IPS-NIHi7 (cell line): ENCODE measurements around the gene NBDY.
A peak's percentile ranks its signal among the peaks of the same experiment; 100 is the strongest.
"Not testable (repeated sequence)": the region's sequence is repeated elsewhere in the genome, so short reads cannot be mapped to it uniquely, and the experiment has no call there.

Experiments
- DNase-seq: peaks from one replicate; pipeline ENCODE4 v3.0.0; 2012; ENCODE audit warnings: mixed read lengths; ENCODE audit errors: extremely low spot score

The NBDY gene

DNA sequence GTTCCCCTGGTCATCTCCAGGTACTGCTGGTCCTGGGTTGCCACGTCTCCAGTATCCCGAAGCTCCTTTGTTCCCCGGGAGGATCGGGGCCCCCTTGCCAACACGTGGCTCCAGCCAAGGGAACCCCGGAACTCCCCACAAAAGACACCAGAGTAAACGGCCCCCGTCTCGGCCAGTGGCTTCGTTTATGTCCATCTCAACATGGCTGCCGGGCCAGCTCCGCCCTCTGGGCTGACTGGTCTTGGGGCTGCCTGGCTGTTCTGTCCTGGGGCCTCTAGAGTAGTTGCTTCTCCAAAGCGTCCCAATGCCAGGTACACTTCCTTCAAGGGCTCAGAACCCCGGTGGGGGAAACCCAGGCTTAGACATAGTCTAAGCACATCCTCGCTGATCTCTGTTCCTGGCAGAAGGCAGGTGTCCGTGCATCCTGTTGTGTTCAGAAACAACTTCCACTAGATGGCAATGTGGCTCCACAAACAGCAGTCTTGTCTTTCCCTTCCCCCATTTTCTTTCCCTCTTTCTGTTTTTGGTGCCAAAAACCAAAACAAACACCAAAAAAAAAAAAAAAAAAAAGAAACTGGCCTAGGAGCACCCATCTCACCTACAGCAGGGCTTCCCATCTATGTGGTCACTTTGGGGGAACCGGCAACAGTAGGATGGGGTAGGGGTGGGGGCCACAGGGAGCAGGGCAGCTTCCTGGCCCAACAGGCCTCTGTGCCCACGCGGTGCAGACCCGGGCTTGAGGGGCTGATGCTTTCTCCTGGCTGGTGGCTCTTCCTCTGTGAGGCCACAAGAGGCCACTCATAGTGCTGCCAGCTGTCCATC lies 35.3 kb downstream of the NBDY start:
- DNase-seq = peak; percentile 53

DNA sequence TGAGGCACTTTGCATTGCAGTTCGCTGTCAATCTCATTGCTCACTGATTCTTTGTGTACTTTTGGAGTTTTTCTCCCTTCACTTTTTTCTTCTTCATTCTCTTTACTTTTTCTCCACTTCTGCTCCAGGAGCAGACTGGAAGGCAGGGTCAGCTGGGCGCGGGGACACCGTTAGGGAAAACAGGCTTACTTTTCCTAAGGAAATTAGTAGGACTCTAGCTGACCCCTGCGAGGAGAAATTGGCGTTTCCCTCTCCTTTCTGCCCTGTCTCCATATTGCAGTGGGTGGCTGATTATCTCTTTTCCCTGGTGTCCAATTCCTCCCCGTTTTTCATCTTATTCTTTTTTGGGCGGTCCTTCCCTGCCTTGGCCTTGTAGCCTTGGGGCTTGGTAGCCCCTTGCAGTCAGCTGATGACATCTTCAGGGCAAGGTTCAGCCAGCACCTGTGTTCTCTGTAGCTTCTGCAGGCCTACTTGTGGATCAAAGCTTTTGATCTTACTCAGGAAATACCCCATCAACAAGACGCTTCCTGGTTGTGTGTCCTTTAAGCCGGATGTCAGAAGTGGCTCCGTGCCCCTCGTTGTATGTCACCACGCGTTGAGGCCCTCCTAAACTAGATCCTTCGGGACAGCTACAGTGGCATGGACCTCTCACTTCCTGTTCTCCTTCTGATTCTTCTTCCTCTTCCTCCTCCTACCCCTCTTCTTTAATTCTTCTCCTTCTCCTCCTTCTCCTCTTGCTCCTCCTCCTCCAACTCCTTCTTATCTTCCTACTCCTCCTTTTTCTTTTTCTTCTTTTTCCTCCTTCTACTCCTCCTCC lies 36.1 kb downstream of the NBDY start:
- no peak for DNase-seq

DNA sequence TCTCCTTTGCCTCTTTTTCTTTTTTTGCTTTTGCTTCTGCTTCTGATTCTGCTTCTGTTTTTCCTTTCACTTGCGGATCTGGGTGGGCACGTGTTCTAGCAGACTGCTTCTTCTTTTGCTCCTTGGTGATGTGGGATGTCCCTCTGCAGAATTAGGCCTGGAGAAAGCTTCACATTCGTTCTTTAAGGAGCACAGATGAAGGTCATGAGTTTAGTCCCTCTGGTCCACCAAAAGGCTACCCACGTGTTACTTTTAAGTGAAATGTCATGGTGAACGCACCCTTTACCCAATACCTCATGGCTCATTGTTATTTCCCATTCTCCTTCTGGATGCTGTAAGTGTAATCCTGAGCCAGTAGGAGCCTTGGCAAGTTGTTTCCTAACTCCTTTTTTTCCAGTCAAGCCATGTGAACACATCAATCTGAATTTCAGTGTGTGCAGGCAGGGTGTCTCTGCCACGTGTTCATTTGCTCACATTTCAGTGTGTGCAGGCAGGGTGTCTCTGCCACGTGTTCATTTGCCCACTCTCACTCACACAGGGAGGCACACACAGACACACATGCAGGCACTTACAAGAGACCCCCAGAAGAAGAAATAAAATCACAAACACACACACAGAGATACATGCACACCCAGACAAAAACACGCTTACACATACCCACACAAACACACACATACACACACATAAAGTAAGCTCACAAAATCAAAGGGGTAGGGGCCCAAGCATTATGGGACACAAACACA lies 36.9 kb downstream of the NBDY start:
- no peak for DNase-seq

DNA sequence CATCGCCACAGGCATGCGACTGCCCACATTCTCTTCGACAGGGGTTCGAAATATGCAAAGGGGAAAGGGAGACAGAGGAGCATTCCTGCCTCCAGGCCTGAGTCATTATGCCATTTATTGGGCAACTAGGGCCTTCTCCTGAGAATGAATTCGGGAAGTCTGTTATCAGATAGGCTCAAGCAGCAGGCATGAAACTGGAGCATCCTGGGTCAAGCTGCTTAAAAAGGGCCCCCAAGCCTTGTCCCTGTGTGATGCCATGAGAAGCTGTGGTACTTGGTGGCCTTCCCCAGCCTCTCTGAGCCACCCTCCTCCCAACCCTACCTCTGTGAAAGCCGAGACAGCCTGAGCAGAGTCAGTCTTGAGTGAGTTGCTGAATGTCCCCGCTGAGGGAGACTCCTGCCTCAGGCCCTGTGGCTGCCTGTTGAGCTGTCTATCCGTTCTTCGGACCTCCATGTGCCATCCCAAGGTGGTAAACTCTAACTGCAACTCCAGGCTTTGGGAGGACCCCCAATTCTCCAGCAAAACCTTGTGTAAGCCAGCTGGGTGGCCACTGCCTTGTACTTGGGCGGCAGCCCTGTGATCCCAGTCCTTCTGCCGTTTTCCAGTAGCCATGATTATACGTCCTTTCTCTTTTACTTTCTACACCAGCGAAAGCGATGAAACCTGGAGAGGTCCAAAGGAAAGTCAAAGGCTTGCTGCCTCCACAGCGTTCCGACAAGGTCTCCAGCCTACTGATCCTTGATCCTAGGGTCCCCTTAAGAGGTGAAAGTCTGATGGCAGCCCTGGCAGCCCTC lies 37.7 kb downstream of the NBDY start:
- DNase-seq = peak; percentile 7

DNA sequence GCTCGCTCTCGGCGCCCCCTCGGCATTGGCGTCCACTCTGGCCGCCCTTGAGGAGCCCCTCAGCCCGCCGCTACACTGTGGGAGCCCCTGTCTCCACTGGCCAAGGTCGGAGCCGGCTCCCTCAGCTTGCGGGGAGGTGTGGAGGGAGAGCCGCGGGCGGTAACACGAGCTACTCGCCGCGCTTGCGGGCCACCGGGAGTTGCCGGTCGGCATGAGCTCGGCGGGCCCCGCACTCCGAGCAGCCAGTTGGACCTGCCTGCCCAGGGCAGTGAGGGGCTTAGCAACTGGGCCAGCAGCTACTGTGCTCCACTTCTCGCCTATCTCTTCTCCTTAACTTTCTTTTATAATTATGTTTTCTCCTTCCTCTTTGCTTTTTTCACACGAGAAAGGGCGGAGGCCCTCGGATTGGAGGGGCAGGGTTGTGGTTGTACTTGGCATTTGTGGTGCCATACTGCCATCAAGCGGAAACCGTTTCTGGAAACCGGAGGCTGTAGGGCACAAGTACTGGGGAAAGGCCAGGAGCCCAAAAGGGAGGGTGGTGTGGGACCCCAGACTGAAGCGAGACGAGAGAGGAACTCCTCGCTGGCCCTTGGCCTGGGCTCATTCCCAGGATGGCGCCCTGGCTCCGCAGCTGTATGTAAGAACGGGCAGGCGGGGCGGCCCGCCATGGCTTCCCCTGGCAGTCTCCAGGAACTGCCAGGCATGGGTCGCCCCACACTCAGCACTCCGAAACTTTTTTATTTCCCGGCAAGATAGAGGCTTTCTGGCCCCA lies 38.5 kb downstream of the NBDY start:
- not testable (repeated sequence) for DNase-seq

DNA sequence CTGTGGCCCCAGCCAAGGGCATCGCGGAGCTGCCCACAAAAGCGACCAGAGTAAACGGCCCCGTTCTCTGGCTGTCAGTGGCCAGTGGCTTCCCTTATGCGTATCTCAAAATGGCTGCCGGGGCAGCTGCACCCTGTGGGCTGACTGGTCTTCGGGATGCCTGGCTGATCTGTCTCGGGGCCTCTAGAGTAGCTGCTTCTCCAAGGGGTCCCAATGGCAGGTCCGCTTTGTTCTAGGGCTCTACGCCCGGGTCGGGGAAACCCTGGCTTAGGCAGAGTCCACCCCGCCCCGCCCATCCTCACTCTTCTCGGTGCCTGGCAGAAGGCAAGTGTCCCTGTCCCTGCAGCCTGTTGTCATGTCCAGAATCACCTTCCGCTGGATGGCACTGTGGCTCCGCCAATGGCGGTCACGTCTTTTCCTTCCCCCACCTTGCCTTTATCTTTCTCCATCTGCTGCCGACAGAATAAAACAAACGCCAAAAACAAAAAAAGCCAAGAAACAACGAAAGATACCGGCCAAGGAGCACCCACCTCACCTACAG lies 39.1 kb downstream of the NBDY start:
- not testable (repeated sequence) for DNase-seq

DNA sequence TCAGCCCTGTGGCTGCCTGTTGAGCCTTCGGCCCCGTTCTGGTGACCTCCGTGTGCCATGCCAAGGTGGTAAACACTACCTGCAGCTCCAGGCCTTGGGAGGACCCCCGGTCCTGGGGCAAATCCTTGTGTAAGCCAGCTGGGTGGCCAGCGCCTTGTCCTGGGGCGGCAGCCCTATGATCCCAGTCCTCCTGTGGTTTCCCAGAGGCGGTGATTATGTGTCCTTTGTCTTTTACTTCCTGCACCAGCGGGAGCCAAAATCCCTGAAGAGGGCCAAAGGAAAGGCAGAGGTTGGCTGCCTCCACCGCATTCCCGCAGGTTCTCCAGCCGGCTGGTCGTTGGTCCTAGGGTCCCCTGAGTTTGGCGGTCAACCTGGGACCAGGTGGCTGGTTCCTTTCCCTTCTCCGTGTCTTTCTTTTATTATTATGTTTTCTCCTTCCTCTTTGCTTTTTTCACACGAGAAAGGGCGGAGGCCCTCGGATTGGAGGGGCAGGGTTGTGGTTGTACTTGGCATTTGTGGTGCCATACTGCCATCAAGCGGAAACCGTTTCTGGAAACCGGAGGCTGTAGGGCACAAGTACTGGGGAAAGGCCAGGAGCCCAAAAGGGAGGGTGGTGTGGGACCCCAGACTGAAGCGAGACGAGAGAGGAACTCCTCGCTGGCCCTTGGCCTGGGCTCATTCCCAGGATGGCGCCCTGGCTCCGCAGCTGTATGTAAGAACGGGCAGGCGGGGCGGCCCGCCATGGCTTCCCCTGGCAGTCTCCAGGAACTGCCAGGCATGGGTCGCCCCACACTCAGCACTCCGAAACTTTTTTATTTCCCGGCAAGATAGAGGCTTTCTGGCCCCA lies 43.9 kb downstream of the NBDY start:
- DNase-seq = not testable (repeated sequence)

DNA sequence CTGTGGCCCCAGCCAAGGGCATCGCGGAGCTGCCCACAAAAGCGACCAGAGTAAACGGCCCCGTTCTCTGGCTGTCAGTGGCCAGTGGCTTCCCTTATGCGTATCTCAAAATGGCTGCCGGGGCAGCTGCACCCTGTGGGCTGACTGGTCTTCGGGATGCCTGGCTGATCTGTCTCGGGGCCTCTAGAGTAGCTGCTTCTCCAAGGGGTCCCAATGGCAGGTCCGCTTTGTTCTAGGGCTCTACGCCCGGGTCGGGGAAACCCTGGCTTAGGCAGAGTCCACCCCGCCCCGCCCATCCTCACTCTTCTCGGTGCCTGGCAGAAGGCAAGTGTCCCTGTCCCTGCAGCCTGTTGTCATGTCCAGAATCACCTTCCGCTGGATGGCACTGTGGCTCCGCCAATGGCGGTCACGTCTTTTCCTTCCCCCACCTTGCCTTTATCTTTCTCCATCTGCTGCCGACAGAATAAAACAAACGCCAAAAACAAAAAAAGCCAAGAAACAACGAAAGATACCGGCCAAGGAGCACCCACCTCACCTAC lies 44.5 kb downstream of the NBDY start:
- not testable (repeated sequence) for DNase-seq

DNA sequence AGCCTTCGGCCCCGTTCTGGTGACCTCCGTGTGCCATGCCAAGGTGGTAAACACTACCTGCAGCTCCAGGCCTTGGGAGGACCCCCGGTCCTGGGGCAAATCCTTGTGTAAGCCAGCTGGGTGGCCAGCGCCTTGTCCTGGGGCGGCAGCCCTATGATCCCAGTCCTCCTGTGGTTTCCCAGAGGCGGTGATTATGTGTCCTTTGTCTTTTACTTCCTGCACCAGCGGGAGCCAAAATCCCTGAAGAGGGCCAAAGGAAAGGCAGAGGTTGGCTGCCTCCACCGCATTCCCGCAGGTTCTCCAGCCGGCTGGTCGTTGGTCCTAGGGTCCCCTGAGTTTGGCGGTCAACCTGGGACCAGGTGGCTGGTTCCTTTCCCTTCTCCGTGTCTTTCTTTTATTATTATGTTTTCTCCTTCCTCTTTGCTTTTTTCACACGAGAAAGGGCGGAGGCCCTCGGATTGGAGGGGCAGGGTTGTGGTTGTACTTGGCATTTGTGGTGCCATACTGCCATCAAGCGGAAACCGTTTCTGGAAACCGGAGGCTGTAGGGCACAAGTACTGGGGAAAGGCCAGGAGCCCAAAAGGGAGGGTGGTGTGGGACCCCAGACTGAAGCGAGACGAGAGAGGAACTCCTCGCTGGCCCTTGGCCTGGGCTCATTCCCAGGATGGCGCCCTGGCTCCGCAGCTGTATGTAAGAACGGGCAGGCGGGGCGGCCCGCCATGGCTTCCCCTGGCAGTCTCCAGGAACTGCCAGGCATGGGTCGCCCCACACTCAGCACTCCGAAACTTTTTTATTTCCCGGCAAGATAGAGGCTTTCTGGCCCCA lies 49.3 kb downstream of the NBDY start:
- DNase-seq = not testable (repeated sequence)

DNA sequence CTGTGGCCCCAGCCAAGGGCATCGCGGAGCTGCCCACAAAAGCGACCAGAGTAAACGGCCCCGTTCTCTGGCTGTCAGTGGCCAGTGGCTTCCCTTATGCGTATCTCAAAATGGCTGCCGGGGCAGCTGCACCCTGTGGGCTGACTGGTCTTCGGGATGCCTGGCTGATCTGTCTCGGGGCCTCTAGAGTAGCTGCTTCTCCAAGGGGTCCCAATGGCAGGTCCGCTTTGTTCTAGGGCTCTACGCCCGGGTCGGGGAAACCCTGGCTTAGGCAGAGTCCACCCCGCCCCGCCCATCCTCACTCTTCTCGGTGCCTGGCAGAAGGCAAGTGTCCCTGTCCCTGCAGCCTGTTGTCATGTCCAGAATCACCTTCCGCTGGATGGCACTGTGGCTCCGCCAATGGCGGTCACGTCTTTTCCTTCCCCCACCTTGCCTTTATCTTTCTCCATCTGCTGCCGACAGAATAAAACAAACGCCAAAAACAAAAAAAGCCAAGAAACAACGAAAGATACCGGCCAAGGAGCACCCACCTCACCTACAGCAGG lies 50.0 kb downstream of the NBDY start:
- DNase-seq = not testable (repeated sequence)

DNA sequence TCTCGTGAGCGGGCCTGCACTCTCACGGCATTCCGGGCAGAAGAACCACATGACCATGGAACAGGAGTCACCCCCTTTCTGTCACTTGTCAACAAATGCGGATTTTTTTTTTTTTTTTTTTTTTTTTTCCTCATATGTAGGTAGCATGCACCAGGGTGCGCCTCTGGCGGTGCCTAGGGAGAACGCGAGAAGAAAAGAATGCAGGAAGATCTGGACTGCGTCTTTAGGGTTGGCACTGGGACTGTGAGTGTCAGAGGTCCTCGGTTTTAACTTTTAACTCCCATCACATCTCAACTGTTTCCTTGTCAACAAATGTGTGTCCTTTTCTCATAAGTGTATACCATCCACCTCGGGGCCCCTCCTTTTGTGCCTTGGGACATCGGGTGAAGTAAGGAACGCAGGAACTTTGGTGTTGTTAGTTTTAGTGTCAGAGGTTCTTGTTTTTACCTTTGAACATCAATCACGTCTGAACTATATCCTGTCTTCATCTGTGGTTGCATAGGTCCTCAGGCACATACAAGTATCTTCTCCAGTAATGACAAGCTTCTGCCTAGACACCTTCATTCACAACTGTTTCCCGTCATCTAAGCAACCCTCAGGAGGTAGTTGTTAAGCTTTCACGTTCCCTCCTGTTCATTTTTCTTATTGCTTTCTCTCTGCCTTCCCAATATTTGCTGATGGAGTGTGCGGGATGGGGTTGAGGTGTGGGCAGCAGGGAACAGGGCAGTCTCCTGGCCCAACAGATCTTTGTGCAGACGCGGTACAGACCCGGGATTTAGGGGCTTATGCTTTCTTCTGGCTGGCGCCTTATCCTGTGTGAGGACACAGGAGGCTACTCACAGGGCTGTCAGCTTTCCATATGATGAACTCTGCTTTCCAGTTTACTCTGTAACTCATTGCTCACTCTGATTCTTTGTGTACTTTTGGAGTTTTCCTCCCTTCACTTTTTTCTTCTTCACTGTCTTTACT lies 51.9 kb downstream of the NBDY start:
- not testable (repeated sequence) for DNase-seq

DNA sequence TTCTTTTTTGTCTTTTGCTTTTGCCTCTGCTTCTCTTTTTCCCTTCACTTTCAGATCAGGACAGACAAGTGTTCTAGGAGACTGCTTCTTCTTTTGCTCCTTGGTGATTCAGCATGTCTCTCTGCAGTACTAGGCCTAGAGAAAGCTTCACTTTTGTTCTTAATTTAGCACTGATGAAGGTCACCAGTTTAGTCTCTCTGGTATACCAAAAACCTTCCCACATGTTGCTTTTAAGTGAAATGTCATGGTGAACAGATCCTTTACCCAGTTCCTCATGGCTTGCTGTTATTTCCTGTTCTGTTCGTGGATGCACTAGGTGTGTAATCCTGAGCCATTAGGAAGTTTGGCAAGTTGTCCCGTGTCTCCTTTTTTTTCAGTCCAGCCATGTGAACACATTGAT lies 53.3 kb downstream of the NBDY start:
- no peak for DNase-seq

DNA sequence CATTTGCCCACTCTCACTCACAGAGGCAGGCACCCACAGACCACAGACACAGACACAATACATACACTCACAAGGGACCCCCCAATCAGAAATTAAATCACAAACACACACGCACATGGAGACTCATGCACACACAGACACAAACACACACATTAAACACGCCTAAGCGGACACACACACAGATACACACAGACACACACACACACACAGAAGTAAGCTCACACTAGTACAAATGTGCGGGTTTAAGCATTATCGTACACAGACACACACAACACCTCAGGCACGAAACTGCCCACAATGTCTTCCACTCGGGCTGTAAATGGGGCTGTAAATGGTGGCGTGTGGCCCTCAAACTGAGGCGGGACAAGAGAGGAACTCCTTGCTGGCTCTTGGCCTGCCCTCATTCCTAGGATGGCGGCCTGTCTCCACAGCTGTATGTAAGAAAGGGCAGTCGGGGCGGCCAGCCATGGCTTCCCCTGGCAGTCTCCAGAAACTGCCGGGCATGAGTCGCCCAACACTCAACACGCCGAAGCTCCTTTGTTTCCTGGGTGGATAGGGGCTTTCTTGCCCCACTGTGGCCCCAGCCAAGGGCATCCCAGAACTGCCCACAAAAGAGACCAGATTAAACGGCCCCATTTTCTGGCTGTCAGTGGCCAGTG lies 53.9 kb downstream of the NBDY start:
- DNase-seq = no peak

DNA sequence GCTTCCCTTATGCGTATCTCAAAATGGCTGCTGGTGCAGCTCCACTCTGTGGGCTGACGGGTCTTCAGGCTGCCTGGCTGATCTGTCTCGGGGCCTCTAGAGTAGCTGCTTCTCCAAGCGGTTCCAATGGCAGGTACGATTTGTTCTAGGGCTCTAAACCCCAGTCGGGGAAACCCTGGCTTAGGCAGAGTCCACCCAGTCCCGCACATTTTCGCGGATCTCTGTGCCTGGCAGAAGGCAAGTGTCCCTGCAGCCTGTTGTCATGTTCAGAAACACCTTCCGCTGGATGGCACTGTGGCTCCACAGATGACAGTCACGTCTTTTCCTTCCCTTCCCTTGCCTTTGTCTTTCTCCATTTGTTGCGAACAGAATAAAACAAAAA lies 54.4 kb downstream of the NBDY start:
- no peak for DNase-seq

DNA sequence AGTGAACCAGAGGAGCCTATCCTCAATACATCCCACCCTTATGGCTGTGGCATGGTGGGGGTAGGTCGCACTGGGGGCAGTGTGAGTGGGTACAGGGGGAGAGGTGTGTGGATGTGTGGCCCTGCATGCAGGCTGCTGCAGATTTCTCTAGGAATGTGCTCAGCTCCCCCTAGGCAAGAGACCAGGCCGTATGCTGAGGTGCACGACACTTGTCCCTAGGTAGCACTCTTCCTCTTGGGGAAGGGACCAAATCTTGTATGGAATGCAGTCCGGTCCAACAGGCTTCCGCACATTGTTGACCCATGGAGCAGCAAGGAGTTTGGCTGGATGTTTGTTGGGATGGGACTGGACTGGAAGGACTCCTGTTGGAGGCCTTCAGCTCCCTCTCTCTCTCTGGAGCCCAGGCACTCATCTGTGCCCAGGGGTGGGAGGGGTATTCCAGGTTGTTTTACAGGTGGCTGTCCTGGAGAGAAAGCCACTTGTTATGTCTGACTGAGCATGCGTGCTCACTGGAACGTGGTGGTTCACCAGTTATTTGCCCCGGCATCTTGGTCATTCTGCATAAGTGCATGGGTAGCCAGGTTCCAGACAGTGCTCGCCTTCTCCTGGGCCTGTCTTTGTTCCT lies 55.1 kb downstream of the NBDY start:
- no peak for DNase-seq

DNA sequence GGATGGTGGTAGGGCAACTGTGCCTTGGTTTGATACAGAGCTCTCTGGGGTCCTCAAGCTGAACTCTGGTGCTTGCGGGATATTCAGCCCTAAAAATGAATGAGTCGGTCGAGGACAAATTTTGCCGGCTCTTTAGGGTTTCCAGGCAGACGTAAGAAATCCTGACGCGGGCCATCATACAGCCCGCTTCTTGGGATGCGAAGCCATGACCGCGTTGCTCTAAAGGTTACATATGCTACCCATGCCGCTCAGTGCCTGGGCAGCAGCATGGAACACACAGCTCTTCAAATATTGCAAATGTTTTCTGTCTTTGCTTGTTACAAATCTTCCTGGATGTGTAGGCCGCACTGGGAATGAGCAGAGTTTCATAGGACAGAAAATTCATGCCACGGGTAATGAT lies 55.6 kb downstream of the NBDY start:
- DNase-seq = no peak
